ENCODE measurements around the gene TBX6. TPM values are rescaled to one million over a fixed set of nuclear protein-coding genes. Genes with fewer than 3 reads are reported as not detected.
"Not testable (repeated sequence)": the region's sequence is repeated elsewhere in the genome, so short reads cannot be mapped to it uniquely, and the experiment has no call there.

The TBX6 gene
- total RNA-seq, 1 donor = 0.09 TPM

GRCh38 chr16:30127993-30128392 is 36.3 kb upstream of the TBX6 start:
- DNase-seq (ENCODE audit: low read depth) = no peak
- TF ChIP-seq CTCF (IDR thresholded peaks at IDR 0.05; ENCODE audit: insufficient read depth, low read length) = no peak
- H3K4me3 ChIP-seq (ENCODE audit: low read depth, low read length) = no peak overlapping the region

- DNase-seq (ENCODE audit: low read depth); H3K4me3 ChIP-seq (ENCODE audit: low read depth, low read length): not testable (repeated sequence)
Measured at GRCh38 chr16:30125690-30126089, 34.0 kb upstream of the TBX6 start.

GRCh38 chr16:30124985-30125379 is 33.3 kb upstream of the TBX6 start:
- no peak overlapping the region for H3K4me3 ChIP-seq (ENCODE audit: low read depth, low read length)
- TF ChIP-seq CTCF (IDR thresholded peaks at IDR 0.05; ENCODE audit: insufficient read depth, low read length) = no peak
- DNase-seq (ENCODE audit: low read depth) = no peak

GRCh38 chr16:30122604-30123160 is 31.0 kb upstream of the TBX6 start:
- no peak for TF ChIP-seq CTCF (IDR thresholded peaks at IDR 0.05; ENCODE audit: insufficient read depth, low read length)
- no peak for DNase-seq (ENCODE audit: low read depth)
- peak overlapping the region; percentile 89 for H3K4me3 ChIP-seq (ENCODE audit: low read depth, low read length)

- H3K4me3 ChIP-seq (ENCODE audit: low read depth, low read length) = peak overlapping the region; percentile 89
- DNase-seq (ENCODE audit: low read depth) = peak; percentile 63
- TF ChIP-seq CTCF (IDR thresholded peaks at IDR 0.05; ENCODE audit: insufficient read depth, low read length) = no peak
Measured at GRCh38 chr16:30121741-30122571, 30.2 kb upstream of the TBX6 start.

- no peak overlapping the region for H3K4me3 ChIP-seq (ENCODE audit: low read depth, low read length)
- DNase-seq (ENCODE audit: low read depth) = no peak
- no peak for TF ChIP-seq CTCF (IDR thresholded peaks at IDR 0.05; ENCODE audit: insufficient read depth, low read length)
Measured at GRCh38 chr16:30120340-30121105, 28.8 kb upstream of the TBX6 start.

GRCh38 chr16:30119428-30119827 is 27.7 kb upstream of the TBX6 start:
- TF ChIP-seq CTCF (IDR thresholded peaks at IDR 0.05; ENCODE audit: insufficient read depth, low read length) = no peak
- H3K4me3 ChIP-seq (ENCODE audit: low read depth, low read length) = no peak overlapping the region
- DNase-seq (ENCODE audit: low read depth) = peak; percentile 49

Data from fibroblast of the aortic adventitia (primary cell).